Mesodermal cell (in vitro differentiated cells): Measurements from ENCODE around the gene RNF213.

Experiments used
- H3K27ac ChIP-seq: 2 replicates; pipeline ENCODE4 v1.7.0; 2013; ENCODE audit warnings: mild to moderate bottlenecking, low read depth, low read length, moderate library complexity; ENCODE audit not compliant: severe bottlenecking
- H3K36me3 ChIP-seq: 2 replicates; pipeline ENCODE4 v1.7.1; 2013; ENCODE audit warnings: mild to moderate bottlenecking, low read length, moderate library complexity; ENCODE audit not compliant: control insufficient read depth, insufficient read depth
- H3K4me1 ChIP-seq: one replicate; pipeline ENCODE4 v1.7.1; 2013; ENCODE audit warnings: mild to moderate bottlenecking, low read length; ENCODE audit not compliant: insufficient read depth, control insufficient read depth, poor library complexity, severe bottlenecking
- H3K4me3 ChIP-seq: 2 replicates; pipeline ENCODE4 v1.7.0; 2013; ENCODE audit warnings: low read length, control low read depth, mild to moderate bottlenecking; ENCODE audit not compliant: insufficient read depth, poor library complexity, severe bottlenecking; ENCODE audit errors: extremely low read depth
- H3K9me3 ChIP-seq: 2 replicates; pipeline ENCODE4 v1.7.1; 2013; ENCODE audit warnings: mild to moderate bottlenecking, low read length, moderate library complexity; ENCODE audit not compliant: control insufficient read depth
- WGBS, 2 experiments: methylation state at CpG; one replicate each; pipeline ENCODE4 v1.1.5; 2013; ENCODE audit warnings: missing lambda C conversion rate in 2 of 2; ENCODE audit not compliant: insufficient coverage in 2 of 2; 5-methylcytosine and 5-hydroxymethylcytosine counted together

Gene RNF213

DNA sequence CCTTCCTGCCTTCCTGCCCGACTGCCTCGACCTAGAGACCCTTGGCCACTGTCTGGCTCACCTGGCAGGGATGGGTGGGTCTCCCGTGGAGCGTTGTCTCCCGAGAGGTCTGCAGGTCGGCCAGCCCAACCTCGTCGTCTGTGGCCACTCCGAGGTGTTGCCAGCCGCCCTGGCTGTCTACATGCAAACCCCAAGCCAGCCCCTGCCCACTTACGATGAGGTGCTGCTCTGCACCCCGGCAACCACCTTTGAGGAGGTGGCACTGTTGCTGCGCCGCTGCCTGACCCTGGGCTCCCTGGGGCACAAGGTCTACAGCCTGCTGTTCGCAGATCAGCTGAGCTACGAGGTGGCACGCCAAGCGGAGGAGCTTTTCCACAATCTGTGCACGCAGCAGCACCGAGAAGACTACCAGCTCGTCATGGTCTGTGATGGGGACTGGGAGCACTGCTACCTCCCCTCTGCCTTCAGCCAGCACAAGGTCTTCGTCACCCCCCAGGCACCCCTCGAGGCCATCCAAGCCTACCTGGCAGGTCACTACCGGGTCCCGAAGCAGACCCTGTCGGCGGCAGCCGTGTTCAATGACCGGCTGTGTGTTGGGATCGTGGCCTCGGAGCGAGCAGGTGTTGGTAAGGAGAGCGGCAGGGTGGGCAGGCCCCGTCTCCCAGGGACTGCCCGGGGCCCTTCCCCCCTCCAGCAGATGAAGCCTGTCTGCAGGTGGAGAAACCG is 79.2 kb downstream of the RNF213 start:
- Histone ChIP-seq H3K9me3 (no peaks in the 10 kb centered on the region), H3K27ac (no peak overlapping the region), H3K4me1 (no peaks in the 10 kb centered on the region), H3K4me3 (no peak overlapping the region), H3K36me3 (peaks cover 78% of the 10 kb centered on the region)
- WGBS, 2 experiments = 91 to 97% methylated on average over 23 to 31 of the region's 36 CpGs

GRCh38 chr17:80345321-80345720 is 84.7 kb downstream of the RNF213 start:
- Histone ChIP-seq H3K27ac (no peak overlapping the region), H3K4me1 (peaks cover 14% of the 10 kb centered on the region), H3K36me3 (peaks cover 73% of the 10 kb centered on the region), H3K4me3 (no peak overlapping the region), H3K9me3 (no peaks in the 10 kb centered on the region)
- 94 to 96% methylated on average over 15 of the region's 15 CpGs for WGBS, 2 experiments

- 96 to 97% methylated on average over 27 of the region's 27 CpGs for WGBS, 2 experiments
- Histone ChIP-seq H3K9me3 (no peaks in the 10 kb centered on the region), H3K4me1 (peaks cover 14% of the 10 kb centered on the region), H3K4me3 (no peak overlapping the region), H3K27ac (no peak overlapping the region), H3K36me3 (peaks cover 78% of the 10 kb centered on the region)
Measured at GRCh38 chr17:80345841-80346497, 85.3 kb downstream of the RNF213 start.

GRCh38 chr17:80346498-80347275 is 86.0 kb downstream of the RNF213 start:
- H3K36me3 ChIP-seq = peaks cover 85% of the 10 kb centered on the region

DNA sequence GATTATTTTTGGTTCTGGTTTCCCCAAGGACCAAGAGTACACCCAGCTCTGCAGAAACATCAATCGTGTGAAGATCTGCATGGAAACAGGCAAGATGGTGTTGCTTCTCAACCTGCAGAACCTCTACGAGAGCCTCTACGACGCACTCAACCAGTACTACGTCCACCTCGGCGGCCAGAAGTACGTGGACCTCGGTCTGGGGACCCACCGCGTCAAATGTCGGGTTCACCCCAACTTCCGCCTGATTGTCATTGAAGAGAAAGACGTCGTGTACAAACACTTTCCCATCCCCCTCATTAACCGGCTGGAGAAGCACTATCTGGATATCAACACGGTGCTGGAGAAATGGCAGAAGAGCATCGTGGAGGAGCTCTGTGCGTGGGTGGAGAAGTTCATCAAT is 86.9 kb downstream of the RNF213 start:
- Histone ChIP-seq H3K36me3 (peaks cover 89% of the 10 kb centered on the region), H3K9me3 (no peaks in the 10 kb centered on the region), H3K4me1 (peaks cover 14% of the 10 kb centered on the region), H3K4me3 (no peak overlapping the region), H3K27ac (no peak overlapping the region)
- WGBS, 2 experiments = 96 to 99% methylated on average over 19 of the region's 19 CpGs

More at GRCh38 chr17:80346498-80347275, 86.0 kb downstream of the RNF213 start:
- Histone ChIP-seq H3K9me3 (no peaks in the 10 kb centered on the region), H3K4me3 (no peak overlapping the region), H3K27ac (no peak overlapping the region), H3K4me1 (peaks cover 14% of the 10 kb centered on the region)
- 95 to 96% methylated on average over 33 to 37 of the region's 38 CpGs for WGBS, 2 experiments

DNA sequence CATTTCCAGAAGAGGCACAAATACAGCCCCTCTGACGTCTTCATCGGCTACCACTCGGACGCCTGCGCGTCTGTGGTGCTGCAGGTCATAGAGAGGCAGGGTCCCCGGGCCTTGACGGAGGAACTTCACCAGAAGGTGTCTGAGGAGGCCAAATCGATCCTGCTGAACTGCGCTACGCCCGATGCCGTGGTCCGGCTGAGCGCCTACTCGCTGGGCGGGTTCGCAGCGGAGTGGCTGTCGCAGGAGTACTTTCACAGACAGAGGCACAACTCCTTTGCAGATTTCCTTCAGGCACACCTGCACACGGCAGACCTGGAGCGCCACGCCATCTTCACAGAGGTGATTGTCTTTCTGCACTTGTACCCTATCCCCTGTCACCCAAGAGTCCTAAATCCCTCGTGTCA is 87.3 kb downstream of the RNF213 start:
- Histone ChIP-seq H3K36me3 (peaks cover 90% of the 10 kb centered on the region), H3K9me3 (no peaks in the 10 kb centered on the region), H3K27ac (no peak overlapping the region), H3K4me3 (no peak overlapping the region), H3K4me1 (peaks cover 14% of the 10 kb centered on the region)
- WGBS, 2 experiments = 97 to 99% methylated on average over 24 of the region's 24 CpGs

GRCh38 chr17:80348551-80349150 is 88.0 kb downstream of the RNF213 start:
- Histone ChIP-seq H3K4me3 (no peak overlapping the region), H3K4me1 (peaks cover 14% of the 10 kb centered on the region), H3K27ac (no peak overlapping the region), H3K36me3 (peaks cover 86% of the 10 kb centered on the region), H3K9me3 (no peaks in the 10 kb centered on the region)
- 90 to 97% methylated on average over 10 to 12 of the region's 18 CpGs for WGBS, 2 experiments

GRCh38 chr17:80349151-80349651 is 88.5 kb downstream of the RNF213 start:
- Histone ChIP-seq H3K9me3 (no peaks in the 10 kb centered on the region), H3K4me3 (no peak overlapping the region), H3K27ac (no peak overlapping the region), H3K36me3 (peaks cover 86% of the 10 kb centered on the region), H3K4me1 (peaks cover 14% of the 10 kb centered on the region)
- WGBS, 2 experiments = 87 to 92% methylated on average over 19 of the region's 19 CpGs

- no peaks in the 10 kb centered on the region for H3K9me3 ChIP-seq
- H3K36me3 ChIP-seq = peaks cover 86% of the 10 kb centered on the region
- H3K27ac ChIP-seq = no peak overlapping the region
- WGBS, 2 experiments = 92 to 98% methylated on average over 8 to 18 of the region's 18 CpGs
- peaks cover 14% of the 10 kb centered on the region for H3K4me1 ChIP-seq
- H3K4me3 ChIP-seq = no peak overlapping the region
Measured at GRCh38 chr17:80349751-80350150, 89.1 kb downstream of the RNF213 start.

DNA sequence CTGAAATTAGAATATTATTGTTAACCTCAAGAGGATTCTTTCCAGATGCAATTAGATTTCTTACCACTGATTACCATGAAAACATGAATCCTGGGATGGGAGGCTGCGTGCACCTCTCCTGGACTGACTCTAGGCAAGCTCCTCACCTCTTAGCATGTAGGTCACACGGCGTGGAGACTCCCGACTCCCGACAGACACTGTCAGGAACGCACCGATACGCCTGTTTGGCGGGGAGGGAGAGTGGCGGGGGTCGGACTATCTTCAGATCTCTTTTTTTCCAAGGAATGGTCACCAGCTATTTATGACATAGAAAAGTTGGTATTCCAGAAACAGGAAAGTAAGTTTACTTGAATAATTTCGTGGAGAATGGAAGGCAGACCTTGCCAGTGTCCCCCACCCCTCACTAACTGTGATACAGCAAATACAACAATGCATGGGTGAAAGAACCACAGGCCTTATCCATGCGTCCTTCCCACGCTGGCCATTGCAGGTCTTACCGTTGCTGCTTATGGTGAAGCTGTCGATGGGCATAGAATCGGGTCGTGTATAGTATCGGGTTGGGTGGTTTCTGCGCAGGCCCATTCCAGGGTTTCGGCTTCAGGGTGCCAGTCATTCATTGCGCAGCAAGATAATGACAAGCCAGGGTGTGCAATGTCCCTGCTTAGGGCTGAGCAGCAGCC is 91.7 kb downstream of the RNF213 start:
- Histone ChIP-seq H3K27ac (no peak overlapping the region), H3K4me3 (no peak overlapping the region), H3K4me1 (peaks cover 14% of the 10 kb centered on the region), H3K9me3 (no peaks in the 10 kb centered on the region), H3K36me3 (peaks cover 75% of the 10 kb centered on the region)
- WGBS, 2 experiments = 93 to 94% methylated on average over 15 to 22 of the region's 22 CpGs
